ENCODE data around the gene AKAP12. TPM values are rescaled to one million over a fixed set of nuclear protein-coding genes. Genes with fewer than 3 reads are reported as not detected.

Gene AKAP12
- total and polyA plus RNA-seq, 7 donors, result 2.5 to 13.1 (median 7.5) TPM

DNA sequence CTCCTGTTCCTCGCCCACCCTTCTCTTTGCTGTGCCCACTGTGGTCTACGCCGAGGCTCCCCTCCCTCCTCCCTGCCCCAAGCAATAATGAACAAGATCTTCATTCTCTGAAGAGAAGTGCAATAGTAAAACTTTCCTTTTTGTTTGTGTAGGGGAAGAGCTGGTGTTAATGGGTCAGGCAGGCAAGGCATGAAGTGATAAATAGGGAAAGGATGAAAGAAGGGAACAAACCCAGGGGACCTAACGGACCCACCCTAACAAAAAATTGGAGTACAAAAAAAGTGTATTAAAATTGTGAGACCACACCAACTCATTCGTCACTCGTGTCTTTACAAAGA lies 84.7 kb downstream of the AKAP12 start:
- H3K4me1 ChIP-seq, result peaks cover 12% of the 10 kb centered on the region
- DNase-seq (no peak), ATAC-seq (peak in 1 of 4 donors; percentile 12)
- WGBS, 3 donors, result 28 to 33% (median 28%) methylated on average over 6 of the region's 6 CpGs
- peaks cover 0 to 28% (median 0%) of the 10 kb centered on the region in 3 donors for H3K27me3 ChIP-seq (ENCODE audit: insufficient read depth in 3 of 3, low read length in 2 of 3)
- TF ChIP-seq, protein P1, sequence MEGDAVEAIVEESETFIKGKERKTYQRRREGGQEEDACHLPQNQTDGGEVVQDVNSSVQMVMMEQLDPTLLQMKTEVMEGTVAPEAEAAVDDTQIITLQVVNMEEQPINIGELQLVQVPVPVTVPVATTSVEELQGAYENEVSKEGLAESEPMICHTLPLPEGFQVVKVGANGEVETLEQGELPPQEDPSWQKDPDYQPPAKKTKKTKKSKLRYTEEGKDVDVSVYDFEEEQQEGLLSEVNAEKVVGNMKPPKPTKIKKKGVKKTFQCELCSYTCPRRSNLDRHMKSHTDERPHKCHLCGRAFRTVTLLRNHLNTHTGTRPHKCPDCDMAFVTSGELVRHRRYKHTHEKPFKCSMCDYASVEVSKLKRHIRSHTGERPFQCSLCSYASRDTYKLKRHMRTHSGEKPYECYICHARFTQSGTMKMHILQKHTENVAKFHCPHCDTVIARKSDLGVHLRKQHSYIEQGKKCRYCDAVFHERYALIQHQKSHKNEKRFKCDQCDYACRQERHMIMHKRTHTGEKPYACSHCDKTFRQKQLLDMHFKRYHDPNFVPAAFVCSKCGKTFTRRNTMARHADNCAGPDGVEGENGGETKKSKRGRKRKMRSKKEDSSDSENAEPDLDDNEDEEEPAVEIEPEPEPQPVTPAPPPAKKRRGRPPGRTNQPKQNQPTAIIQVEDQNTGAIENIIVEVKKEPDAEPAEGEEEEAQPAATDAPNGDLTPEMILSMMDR (IDR thresholded peaks at IDR 0.05), result no peak
- no peaks in the 10 kb centered on the region for H3K36me3 ChIP-seq (ENCODE audit: insufficient read depth in 1 of 2, low read depth in 1 of 2)
- no peaks in the 10 kb centered on the region for H3K9me3 ChIP-seq
- intact Hi-C loops (cut with DNase I), result loop anchor here (1.0 to 2.0 kb wide), 4 partner anchors 310 to 432 kb away; no protein-coding TSS in a partner anchor
- H3K4me3 ChIP-seq, result peak overlapping the region; percentile 15
- peak overlapping the region; percentile 38 for H3K27ac ChIP-seq

DNA sequence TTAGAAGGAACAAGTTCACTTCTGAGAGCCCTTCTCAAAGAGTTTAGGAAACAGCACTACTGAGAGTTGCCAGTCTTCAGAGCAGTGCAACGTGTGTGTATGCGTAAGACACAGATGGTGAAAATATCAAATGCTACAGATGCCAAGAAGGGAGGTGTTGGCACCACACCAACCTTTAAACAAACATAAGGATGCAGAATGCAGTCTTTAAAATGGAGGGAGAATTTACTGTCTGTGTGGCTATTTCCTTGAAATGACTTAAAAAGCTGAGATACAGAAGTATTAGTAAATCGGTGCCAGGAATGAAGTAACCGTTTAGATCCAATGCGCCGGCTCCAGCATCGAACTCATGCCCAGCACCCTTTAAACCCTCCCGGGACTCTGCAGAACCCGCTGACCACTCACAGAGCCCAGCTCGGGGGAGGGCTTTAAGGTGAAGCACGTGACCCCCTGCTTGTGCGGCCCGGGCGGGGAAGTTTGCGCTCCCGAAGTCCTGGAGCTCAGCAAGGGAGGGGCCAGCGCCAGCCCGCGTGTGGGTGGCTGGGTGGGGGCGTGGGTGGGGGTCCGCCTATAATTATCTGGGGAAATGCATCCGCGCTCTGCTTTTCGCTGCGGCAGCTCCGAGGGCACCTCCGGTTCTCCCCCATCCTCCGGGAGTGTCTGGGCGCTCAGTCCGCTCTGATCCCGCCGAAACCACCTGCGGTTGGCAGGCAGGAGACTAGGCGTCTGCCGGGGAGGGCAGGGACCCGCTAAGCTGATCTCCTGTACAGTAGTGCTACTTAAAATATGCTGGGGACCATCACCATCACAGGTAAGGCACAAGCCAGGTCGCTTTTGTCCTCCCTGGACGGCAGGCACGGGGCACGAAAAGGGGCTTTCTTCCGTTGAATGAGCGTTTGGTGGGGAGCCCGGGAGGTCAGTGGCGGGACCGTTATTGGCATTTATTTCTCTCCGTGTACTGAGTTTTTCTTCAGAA lies 85.6 kb downstream of the AKAP12 start:
- Histone ChIP-seq H3K4me3 (peak overlapping the region; percentile 61), H3K27me3 (ENCODE audit: insufficient read depth in 3 of 3, low read length in 2 of 3) (peaks cover 0 to 28% (median 0%) of the 10 kb centered on the region in 3 donors), H3K36me3 (ENCODE audit: insufficient read depth in 1 of 2, low read depth in 1 of 2) (no peaks in the 10 kb centered on the region), H3K4me1 (peaks cover 12% of the 10 kb centered on the region), H3K27ac (peak overlapping the region; percentile 38), H3K9me3 (no peaks in the 10 kb centered on the region)
- intact Hi-C loops (cut with DNase I), result loop anchor here (2.0 kb wide), 3 partner anchors 311 to 433 kb away; no protein-coding TSS in a partner anchor
- TF ChIP-seq, protein P1 (IDR thresholded peaks at IDR 0.05), result no peak
- WGBS, 3 donors, result 4 to 6% (median 5%) methylated on average over 42 to 46 of the region's 46 CpGs
- peak; percentile 48 to 69 (median 57) for ATAC-seq
- peak; percentile 62 to 70 for DNase-seq

DNA sequence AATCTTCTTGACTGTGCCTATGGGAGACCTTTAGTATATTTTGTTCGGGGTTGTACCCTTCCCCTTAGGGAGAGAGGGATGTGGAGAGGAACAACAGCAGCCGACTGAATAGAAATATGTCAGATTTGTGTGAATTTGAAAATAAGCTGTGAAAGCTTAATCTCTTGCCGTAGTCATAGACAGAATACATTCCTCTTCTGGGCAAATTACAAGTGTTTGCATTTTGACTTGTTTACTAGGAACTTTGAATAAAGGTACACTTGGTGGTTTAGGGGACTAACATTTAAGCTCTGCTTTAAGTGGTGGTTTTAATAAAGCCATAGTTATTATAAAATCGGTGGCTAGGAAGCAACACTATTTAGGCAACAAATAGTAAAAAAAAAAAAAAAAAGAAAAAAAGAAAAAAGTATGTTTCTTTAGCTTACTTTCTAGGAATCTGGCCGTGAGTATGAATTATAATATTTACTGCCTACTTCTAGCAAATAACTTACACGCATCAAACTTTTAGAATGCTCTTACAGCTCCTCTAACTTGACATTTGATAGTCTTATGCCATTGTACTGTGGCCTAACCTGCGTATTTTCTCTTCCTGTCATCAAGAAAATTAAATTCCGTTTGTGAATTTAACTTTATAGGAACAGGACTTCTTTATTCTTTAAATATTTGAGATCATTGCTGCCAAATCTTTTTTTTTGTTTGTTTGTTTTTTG lies 86.5 kb downstream of the AKAP12 start:
- ATAC-seq (no peak), DNase-seq (no peak)
- Histone ChIP-seq H3K9me3 (no peaks in the 10 kb centered on the region), H3K36me3 (ENCODE audit: insufficient read depth in 1 of 2, low read depth in 1 of 2) (no peaks in the 10 kb centered on the region), H3K27ac (peak overlapping the region; percentile 26), H3K4me1 (peaks cover 12% of the 10 kb centered on the region), H3K27me3 (ENCODE audit: insufficient read depth in 3 of 3, low read length in 2 of 3) (peaks cover 0 to 28% (median 0%) of the 10 kb centered on the region in 3 donors), H3K4me3 (peak overlapping the region; percentile 61)
- TF ChIP-seq, protein P1 (IDR thresholded peaks at IDR 0.05), result no peak
- WGBS, 3 donors, result 46 to 56% (median 47%) methylated on average over 8 of the region's 8 CpGs
- intact Hi-C loops (cut with DNase I), result no loop called here

DNA sequence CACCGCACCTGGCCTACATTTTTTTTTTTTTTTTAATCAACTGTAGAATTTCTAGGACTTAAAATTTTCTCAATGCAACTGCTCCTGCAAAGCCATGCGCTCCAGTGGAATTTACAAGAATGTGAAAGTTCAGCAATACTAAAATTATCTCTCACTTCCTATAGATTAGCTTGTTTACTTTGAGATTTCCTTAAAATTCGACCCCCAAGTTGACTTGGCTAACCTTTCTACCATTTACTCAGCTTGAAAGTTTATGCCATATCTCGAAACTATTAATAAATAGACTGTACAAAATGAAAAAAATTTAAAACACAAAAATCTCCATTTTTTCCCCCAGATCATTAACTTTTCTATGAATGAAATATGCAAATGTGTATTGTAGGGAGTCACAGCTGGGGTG lies 87.3 kb downstream of the AKAP12 start:
- TF ChIP-seq, protein P1 (IDR thresholded peaks at IDR 0.05), result no peak
- Histone ChIP-seq H3K4me3 (peak overlapping the region; percentile 29), H3K9me3 (no peaks in the 10 kb centered on the region), H3K27ac (no peak overlapping the region), H3K4me1 (peaks cover 12% of the 10 kb centered on the region), H3K27me3 (ENCODE audit: insufficient read depth in 3 of 3, low read length in 2 of 3) (peaks cover 0 to 28% (median 0%) of the 10 kb centered on the region in 3 donors), H3K36me3 (ENCODE audit: insufficient read depth in 1 of 2, low read depth in 1 of 2) (no peaks in the 10 kb centered on the region)
- DNase-seq, result no peak
- ATAC-seq, result no peak
- 82 to 89% (median 86%) methylated on average over 4 of the region's 4 CpGs for WGBS, 3 donors
- intact Hi-C loops (cut with DNase I), result no loop called here
